Measurements from ENCODE around the gene FAM219A.

The FAM219A gene

DNA sequence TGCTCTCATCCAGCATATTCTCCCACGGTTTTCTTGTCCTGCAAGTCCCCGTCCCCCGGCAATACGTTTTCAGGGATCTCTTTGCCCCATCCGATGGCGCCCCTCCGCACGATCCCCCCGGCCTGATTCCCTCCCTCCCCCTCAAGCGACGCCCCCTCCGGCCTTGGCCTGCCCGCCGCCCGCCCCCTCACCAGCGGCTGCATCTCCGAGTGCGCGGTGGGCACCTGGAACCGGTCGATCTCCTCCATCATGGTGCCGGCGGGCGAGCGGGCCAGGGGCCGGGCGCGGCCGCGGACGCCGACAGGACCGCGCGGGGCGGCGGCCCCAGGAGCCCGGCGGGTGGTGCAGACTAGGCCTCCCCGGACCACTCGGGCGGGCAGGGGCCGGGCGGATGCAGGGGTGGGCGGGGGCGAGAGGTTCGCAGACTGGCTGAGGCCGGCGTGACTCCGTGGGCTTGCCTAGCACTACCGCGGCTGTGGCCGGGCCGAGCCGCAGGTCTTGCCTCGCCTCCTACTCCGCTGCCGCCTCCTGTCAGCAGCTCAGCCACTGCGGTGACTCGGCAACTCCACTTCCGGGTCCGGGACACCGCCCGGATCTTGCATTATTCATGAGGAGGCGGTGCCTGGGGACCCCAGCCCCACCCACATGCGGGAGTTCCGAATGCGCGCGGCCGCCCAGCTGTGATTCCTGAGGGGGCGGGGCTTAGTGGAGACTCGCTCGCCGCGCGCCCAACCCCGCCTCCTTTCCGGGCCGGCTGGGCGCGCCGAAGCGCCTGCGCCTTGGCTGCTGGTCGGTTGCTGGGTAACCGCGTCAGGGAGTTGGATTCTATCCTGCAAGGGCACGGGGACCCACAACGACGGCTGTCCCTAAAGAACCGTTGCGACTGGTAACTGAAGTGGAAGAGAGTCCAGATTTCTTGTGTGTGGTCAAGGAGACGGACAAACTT, at the start of gene FAM219A, which contains the start of gene DNAI1:
Gene FAM219A, minus strand, starts transcription at position 558 of the 946 bp plus-strand sequence. Its CDS starts 307 bp downstream, at position 251.
Gene DNAI1, plus strand, starts transcription at position 793 of the 946 bp plus-strand sequence. CDS start 201 bp downstream, outside the sequence.
- DNase-seq = peak; percentile 97

DNA sequence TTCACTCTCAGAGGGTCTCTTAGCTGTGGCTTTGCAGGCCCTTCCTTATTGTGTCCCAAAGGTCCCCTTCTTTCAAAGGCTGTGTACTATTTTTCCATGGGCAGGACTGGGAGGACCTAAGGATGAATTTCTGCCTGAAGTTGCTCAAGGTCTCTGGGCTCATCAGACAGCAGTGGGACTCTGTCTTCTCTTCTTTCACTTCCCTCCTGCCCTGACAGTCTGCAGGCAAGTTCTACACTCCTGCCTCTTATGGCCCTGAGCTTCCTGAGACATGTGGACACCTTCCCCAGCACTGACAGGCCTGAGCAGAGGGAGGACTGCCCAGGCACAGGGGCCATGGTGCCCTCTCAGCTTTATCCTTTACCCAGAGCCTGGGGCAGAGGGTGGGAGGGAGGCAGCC, 49.6 kb upstream of the FAM219A start:
- no peak for DNase-seq

DNA sequence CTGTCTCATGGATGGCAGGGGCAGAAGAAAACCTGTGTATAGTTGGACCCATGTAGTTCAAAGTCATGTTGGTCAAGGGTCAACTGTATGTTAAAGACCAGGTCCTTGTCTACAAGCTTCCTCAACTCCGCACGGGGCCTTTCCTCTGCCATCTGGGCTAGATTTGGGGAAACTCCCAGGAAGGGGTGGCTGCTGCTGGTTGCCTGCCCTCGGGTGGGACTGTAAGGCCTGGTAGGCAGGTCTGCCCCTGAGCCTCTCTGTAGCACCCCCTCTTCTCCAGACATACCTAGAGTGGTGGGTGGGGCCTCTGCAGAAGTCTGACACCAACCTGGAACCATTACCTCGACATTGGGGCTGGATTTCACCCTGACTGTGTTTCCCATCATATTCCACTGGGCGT, 49.2 kb upstream of the FAM219A start:
- DNase-seq = no peak

DNA sequence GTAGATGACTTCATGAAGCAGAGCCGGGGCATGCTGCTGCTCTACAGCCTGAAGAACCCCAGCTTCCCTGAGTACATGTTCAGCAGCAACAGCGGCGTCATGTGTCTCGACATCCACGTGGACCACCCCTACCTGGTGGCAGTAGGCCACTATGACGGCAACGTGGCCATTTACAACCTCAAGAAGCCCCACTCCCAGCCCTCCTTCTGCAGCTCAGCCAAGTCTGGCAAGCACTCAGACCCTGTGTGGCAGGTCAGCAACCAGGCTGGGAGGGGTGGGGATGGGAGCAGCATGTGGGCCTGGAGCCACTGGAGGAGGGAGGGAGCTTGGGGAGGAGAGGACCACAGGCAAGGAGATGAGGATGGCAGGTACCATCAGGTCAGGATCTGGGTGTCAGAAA, 48.3 kb upstream of the FAM219A start:
- no peak for DNase-seq

GRCh38 chr9:34505370-34506120, 47.2 kb upstream of the FAM219A start:
- DNase-seq = no peak

GRCh38 chr9:34503406-34503805, 45.0 kb upstream of the FAM219A start:
- DNase-seq = no peak

GRCh38 chr9:34502891-34503290, 44.5 kb upstream of the FAM219A start:
- no peak for DNase-seq

- DNase-seq = no peak
These were observed 44.1 kb upstream of the FAM219A start for GRCh38 chr9:34502471-34502870.

GRCh38 chr9:34501889-34502425, 43.6 kb upstream of the FAM219A start:
- DNase-seq = no peak

DNA sequence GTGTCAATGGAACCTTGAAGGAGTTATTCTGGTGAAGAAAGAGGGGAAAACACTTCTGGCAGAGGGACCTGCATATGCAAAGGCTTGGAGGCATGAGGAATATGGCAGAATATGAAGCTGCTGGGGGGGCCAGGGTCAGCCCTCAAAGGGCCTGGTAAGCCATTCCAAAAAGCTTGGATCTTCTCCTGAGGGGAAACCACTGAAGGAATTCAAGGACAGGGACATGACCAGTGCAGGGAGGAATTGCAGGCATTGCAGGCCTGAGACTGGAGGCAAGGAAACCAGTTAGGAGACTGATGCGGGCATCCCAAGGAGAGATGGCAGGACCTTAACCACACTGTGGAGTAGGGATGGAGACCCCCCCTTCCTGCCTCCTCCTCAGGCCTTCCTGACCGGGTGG, 43.0 kb upstream of the FAM219A start:
- no peak for DNase-seq

DNA sequence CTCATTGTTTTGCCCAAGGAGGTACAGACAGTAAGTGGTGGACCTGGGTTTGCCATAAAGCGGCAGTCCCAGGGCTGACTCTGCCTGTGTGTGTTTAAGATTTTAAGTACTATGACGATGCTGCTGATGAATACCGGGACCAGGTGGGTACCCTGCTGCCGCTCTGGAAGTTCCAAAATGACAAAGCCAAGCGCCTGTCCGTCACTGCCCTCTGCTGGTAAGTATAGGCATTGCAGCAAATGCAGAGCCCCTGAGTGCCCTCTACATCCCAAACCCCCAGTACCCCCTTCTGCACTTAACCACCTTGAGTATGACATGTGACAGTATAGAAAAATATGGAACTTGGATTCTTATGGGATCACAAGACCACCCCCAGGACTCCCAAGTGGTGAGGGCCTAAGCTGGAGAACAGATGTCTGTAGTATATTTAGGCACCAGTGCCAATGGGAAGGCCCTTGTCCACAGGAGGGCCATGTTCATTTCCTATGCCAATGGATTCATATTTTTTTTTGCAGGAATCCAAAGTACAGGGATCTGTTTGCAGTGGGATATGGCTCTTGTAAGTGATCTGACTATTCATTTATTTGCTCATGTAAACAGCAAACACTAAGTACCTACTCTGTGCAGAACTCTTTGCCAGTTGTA, 42.4 kb upstream of the FAM219A start:
- peak; percentile 15 for DNase-seq

DNA sequence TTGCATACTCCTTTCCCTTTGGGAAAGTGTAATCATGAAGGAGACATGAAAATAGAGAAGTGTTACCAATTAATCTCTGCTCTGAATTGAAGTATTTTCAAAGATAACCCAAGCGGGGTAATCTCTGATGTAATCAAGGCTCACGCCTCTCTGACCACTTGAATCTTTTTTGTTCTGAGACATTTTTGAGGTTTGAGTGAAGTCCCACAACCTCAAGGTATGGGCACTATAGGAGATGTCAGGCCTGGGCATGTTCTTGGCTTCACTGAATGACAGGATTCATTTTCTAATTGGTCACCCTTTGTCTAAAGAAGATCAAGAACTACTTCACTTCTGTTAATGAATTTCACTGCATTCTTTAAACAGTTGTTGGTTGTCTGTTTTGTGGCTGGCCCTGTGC, 40.7 kb upstream of the FAM219A start:
- DNase-seq = peak; percentile 44

- DNase-seq = peak; percentile 58
These were observed 40.2 kb upstream of the FAM219A start for GRCh38 chr9:34498553-34498952.

GRCh38 chr9:34496149-34496712, 37.9 kb upstream of the FAM219A start:
- no peak for DNase-seq

- DNase-seq = no peak
These were observed 35.7 kb upstream of the FAM219A start for GRCh38 chr9:34493972-34494535.

- no peak for DNase-seq
These were observed 33.7 kb upstream of the FAM219A start for GRCh38 chr9:34492051-34492450.

- no peak for DNase-seq
These were observed 33.2 kb upstream of the FAM219A start for GRCh38 chr9:34491596-34491995.

DNA sequence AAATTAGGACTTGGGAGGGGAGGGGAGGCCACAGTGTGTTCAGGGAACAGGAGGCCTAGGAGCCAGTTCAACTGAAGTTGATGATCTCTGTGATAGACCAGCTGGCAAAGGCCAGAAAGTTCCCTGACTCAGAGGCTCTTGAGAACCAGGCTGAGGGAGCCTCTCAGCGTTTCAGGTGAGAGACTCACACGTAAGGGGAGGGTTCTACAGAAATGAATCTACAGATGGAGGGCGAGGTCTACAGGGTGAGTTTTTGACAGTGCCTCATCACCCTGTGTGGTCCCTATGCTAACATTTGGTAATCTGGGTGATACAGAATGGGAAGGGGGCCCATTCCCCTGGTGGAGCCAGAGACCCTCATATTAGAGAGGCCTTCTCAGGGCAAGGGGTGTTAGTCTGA, 32.4 kb upstream of the FAM219A start:
- no peak for DNase-seq

- DNase-seq = no peak
These were observed 32.0 kb upstream of the FAM219A start for GRCh38 chr9:34490360-34490759.

DNA sequence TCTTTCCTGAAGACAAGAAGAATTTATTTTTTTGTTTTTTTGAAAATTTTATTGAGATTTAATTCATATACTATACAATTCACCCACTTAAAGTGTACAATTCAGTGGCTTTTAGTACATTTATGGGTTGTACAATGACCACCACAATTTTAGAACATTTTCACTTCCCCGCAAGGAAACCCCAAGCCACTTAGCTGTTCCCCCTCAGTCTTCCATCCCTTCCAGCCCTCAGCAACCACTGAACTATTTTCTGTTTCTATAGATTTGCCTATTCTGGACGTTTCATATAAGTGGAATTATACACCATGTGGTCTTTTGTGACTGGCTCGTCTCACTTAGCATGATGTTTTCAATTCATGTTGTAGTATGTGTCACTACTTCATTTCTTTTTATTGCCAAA, 28.2 kb upstream of the FAM219A start:
- no peak for DNase-seq

GRCh38 chr9:34485822-34486221, 27.5 kb upstream of the FAM219A start:
- DNase-seq = no peak

- DNase-seq = no peak
These were observed 26.3 kb upstream of the FAM219A start for GRCh38 chr9:34484678-34485077.
